Activated CD8-positive, alpha-beta memory T cell treated with anti-CD3 and anti-CD28 coated beads, Interleukin-2, amount 50 U/mL, for 24 hours (primary cell): ENCODE results near the gene RNGTT.
"Not testable (repeated sequence)": the region's sequence is repeated elsewhere in the genome, so short reads cannot be mapped to it uniquely, and the experiment has no call there.

Experiments used
- DNase-seq: peaks from one replicate; pipeline ENCODE4 v3.0.0-alpha.2; 2020; ENCODE audit errors: extremely low read depth

RNGTT gene

DNA sequence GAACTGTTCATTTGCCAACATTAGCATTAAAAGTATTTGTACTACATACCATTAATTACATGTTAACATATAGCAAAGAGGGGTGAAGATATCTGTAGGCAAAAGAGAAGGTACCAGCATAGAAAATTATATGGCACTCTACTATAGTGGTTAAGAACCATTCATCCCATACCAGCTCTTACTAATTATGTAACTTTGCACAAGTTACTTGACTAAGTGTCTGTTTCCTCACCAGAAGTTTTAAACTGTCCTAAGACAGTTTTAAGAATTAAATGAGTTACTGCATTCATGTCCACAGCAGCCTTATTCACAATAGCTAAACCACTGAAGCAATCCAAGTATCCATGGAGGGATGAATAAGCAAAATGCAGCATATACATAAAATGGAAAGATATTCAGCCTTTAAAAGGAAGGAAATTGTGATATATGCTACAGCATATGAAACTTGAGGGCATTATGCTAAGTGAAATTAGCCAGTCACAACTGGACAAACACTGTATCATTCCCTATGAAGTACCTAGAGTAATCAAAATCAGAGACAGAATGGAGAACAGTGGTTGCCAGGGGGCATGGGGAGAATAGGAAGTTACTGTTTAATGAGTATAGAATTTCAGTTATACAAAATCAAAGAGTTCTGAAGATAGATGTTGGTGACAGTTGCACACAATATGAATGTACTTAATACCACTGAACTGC lies 98.9 kb downstream of the RNGTT start:
- no peak for DNase-seq

DNA sequence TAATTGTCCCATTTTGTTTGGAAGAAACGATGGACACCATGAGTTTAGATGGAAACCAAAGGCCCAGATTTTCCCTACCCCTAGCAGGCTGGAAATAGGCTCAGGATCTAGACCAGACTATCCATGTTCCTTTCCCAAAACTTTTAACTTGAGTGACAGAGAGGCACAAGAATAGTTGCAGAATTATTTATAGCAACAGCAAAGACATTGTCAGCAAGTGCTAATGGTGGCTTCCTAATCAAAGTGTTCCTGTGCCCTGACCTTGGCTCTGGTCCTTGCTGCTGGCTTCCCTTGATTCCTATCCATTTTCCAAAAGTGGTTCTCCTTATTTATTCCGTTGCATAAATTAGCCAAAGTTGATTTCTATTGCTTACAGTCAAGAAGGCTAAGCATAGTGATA lies 103.1 kb downstream of the RNGTT start:
- DNase-seq = no peak

DNA sequence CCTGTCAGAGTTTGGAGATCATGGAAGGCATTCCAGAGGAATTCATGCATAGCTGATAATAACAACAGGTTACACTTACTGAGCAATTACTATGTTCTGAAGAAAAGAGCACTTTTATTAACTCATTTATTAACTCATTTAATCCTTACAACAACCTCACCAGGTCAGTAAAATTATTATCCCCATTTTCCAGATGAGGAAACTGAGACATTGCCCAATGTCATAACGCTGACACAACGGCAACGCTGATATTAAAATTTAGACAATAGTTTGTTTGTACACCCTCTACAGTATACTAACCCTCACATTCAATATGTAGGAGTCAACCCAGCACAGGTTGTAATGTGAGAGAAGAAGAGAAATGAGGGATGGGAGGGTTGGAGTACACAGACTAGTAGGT lies 105.0 kb downstream of the RNGTT start:
- no peak for DNase-seq

DNA sequence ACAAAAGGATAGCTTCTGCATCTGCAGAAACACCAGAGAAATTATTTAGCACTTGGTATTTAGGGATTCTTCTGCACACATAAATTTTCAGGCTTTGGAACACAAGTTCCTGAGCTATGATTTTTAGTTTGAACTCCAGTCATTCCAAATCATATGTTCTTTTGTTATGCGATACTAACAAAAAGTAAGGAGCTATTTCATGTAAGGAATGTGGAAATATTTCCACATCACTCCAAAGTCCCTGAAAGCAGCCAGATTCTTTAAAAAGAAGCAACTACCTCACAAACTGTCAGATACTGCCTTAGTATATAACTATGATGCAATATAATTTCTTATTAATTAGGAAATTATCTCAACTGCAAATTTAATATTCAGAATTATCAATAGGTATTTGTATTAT lies 106.9 kb downstream of the RNGTT start:
- DNase-seq = no peak

DNA sequence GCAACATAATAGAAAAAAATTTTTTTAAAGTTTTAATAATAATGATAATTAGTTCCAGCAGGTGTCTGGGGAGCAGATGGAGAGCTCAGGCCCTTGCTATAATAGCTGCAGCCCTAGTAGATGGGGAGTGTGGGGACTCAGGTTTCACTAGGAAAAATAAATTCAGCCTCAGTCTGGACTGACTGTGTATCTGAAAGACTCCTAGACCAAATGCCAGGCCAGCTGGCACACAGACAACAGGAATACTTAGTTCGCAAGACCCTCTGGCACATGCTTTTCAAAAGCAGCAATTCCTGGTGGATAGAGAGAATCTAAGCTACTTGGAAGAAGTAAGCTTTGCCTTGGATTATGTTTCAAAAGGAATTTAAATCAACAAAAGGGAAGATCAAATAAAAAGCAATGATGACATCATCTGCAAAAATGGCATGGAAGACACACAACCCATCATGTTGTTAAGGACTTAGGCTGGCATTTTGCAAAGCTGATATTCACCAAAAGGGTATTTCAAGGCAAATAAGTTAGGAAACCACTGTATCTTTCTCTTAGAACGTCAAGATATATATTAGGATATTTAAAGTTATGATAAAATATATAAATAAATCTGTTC lies 107.8 kb downstream of the RNGTT start:
- no peak for DNase-seq

DNA sequence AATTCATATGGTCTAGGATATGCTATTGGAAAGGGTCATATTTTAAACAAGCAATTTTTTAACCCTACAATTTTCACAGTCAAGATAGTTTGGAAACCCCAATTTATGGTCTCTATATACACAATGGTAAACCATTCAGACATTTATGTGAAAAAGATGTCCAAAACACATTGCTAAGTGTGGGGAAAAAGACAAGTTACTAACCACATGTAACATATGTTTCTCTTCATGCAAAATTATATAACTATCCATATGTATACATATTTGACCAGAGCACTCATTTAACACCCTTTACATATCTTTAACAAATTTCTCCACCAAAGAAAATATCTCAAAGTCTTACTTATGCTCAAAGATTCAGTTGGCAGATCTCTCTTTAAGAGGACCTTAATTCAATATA lies 110.6 kb downstream of the RNGTT start:
- DNase-seq = no peak

DNA sequence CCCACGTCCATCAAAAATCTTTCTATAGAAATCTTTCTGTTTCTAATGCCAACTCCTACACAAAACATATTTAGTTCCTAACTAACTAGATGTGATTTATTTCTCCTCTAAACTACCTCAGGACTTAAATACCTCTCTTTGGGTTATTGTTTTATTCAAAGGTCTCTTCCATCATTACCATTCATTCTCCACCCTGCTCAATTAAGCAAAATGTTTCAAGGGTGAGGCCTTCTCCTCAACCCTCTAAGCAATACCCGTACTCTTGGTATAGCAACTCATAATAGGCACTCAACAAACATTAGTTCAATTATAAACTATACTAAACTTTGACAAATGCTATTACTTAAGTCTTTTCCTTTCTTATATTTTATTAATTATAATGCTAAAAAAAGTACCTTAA lies 111.4 kb downstream of the RNGTT start:
- DNase-seq = no peak

DNA sequence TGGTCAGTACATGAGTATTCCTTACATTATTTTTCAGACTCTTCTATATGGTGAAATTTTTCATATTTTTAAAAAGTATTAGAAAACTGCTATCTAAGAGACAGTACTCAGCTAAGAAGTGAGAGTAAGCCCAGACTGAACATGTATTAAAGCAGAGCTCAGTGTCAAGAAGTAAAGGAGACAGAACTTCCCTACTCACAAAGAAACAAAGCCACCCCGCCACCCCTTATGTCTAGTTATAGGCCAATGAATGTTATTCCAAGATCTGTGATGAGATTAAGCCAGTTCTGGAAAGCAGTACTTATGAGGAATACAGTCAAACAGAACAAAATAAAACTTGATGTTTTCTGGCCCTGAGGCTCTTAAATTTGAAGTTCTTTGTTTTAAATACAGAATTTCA lies 114.5 kb downstream of the RNGTT start:
- DNase-seq = no peak

DNA sequence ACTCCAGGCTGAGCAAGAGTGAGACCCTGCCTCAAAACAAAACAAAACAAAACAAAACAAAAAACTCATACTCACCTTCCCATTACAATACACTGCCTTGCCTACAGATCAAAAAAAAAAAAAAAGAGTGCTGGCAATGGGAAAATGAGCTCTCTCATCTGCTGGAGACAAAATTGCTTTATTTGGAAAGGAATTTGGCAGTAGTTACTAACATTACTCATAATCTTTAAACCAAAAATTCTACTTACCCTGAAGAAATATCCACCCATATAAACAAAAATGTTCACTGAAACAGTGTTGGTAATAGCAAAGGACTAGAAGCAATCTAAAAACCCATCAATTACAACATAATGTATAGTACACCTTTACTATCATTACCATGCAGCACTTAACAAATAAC lies 120.4 kb downstream of the RNGTT start:
- DNase-seq = no peak

DNA sequence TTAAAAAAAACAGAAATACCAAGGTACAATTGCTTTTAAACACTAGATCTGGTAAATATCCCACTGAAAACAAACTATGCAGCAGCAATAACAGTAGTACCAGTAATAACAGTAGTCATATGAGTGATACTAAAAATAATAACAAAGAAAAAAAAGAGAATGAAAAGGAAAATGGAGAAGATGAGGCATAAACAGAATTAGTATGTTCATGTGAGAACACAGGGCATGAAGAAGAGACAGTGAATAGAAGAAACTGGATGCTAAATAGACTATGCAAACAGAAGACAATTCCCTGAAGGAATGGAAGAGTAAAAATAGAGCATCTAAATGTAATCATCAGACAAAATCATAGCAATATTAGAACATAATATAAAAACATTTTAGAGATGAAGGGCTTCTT lies 121.1 kb downstream of the RNGTT start:
- DNase-seq = no peak

DNA sequence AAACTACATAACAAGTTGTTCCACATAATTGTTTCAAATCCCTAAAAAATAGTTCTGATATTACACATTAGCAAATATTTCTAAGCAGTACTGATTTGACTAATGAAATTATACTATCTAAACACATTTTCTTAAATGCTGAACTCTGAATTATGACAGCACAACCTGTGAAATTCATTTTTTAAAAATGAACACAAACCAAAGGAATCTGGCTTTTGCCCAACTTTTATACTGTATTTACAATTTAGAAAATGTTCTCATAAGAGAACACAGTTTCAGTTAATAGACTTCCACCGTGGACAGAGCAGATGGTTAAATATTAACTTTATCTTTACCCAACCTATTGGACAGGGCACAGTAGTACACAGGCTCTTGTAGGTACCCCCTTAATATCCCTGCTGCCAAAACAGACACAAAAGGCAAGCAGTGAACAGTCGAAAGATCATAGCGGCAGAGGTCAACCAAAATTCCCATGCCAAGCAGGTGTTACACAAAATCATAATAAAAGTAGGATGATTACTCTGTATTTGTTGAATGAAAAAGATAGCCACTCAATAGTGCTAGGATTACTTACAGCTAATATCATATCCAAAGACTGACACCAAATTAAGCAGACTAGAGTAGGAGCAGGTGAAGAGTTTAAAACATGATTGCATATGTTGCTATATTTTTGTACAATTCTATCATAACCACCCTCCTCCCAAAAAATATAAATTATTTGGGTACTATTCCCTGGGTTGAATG lies 122.5 kb downstream of the RNGTT start:
- DNase-seq = no peak

DNA sequence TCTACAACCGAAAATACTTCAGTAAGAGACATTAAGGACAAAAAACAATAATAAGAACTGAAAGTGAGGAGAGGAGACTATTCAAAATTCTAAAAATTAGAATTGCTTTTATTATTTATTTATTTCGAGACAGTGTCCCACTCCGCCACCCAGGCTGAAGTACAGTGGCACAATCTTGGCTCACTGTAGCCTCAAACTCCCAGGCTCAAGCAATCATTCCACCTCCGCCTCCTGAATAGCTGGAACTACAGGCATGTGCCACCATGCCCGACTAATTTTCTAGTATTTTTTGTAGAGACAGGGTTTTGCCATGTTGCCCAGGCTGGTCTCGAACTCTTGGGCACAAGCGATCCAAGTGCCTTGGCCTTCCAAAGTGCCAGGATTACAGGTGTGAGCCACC lies 123.1 kb downstream of the RNGTT start:
- no peak for DNase-seq

DNA sequence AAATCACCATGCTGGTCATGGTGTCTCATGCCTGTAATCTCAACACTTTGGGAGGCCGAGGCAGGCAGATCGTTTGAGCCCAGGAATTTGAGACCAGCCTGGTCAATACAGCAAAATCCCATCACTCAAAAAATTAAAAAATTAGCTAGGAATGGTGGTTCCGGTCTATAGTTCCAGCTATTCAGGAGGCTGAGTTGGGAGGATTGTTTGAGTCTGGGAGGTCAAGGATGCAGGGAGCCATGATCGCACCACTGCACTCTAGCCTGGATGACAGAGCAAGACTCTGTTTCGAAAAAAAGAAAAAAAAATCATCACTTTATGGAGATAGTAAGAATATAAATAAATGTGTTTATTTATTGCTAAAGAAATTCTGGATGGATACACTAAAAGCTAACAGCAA lies 124.1 kb downstream of the RNGTT start:
- DNase-seq = no peak

DNA sequence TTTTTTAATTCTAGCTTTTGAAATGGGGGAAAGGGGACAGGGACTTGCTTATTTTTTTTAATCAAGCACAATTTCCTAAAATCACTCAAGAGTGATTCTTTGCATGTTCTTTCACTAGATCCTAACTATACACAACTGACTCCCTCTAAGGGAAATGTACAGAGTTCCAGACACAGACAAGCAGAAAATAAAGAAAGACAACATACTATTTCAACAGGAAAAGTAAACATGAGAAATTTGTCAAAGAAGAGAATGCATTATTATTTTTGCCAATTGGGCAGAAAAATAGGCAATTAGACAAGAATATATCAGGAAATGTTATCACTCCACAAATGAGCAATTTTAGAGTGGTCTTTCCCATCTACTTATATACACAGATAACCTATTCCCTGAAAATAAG lies 128.2 kb downstream of the RNGTT start:
- DNase-seq = no peak

DNA sequence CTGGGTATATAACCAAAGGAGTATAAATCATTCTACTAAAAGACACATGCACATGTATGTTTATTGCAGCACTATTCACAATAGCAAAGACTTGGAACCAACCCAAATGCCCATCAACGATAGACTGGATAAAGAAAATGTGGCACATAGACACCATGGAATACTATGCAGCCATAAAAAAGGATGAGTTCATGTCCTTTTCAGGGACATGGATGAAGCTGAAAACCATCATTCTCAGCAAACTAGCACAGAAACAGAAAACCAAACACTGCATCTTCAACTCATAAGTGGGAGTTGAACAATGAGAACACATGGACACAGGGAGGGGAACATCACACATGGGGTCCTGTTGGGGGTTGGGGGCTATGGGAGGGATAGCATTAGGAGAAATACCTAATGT lies 130.3 kb downstream of the RNGTT start:
- DNase-seq = not testable (repeated sequence)

DNA sequence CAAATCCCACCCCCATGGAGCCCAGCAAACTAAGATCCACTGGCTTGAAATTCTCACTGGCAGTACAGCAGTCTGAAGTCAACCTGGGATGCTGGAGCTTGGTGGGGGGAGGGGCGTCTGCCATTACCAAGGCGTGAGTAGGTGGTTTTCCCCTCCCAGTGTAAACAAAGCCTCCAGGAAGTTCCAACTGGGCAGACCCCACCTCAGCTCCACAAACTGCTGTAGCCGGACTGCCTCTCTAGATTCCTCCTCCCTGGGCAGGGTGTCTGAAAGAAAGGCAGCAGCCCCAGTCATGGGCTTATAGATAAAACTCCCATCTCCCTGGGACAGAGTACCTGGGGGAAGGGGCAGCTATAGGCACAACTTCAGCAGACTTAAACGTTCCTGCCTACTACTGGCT lies 135.8 kb downstream of the RNGTT start:
- DNase-seq = not testable (repeated sequence)

DNA sequence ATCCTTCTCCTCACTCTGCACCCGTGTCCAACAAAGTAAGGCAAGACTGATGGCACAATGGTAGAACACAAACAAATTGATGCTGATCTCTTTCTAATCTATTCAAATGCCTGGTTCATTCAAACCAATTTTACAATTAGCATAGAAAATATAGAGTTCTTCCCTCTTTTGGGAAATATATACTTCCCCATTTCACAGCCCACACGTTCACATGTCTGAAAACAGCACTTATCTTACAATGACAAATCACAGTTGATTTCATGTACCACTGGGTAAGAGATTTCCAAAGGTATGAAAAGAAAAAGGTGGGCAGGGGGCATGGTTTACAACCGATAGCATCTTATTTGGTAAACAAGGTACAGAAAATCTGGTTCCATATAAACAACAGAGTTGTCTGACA lies 137.6 kb downstream of the RNGTT start:
- DNase-seq = no peak

DNA sequence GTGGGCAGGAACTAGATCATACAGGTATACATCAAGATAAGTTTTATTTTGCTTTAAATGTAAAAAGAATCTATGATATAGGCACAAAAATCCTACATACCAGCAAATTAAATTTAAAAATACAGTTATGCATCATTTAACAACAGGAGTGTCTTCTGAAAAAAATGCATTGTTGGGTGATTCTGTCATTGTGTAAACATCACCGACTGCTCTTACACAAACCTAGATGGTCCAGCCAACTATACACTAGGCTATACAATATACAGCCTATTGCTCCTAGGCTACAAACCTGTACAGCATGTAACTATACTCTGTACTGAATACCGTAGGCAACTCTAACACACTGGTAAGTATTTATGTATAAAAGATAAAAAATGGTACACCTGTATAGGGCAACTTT lies 139.4 kb downstream of the RNGTT start:
- no peak for DNase-seq

DNA sequence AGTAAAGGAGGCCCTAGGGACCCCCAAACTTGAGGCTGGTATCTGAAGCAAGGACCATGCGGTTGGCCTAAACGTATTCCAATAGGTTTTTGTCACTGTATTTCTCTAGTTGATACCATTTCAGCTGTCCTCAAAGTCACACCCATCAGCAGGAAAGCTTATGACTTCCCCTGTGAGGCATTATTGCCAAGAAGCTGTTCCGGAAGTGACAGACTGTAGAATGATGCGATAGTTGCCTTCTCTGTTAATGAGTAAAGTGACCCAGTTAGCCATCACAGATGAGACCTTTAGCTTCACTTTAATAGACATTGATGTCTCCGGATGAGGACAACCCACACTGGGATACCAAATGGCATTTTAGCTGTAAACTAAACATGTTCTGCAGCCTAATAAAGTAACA lies 147.9 kb downstream of the RNGTT start:
- no peak for DNase-seq

DNA sequence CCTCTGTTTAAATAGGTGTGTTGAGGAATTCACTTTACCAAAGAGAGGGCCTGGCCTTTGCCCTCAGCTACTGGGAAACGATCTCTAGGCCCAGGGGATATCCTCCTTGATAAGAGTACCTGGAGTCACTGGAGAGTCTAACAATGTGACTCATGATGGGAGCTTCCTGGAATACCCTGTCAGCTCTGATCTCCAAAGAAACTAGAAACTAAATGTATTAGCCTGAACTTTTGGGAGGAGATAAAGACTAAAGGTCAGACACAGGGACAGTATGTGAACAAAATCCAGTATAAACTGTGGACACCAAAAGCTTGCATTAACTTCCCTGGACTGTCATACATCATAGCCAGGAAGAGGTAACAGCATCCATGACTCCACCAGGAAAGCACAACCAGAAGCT lies 148.5 kb downstream of the RNGTT start:
- DNase-seq = no peak

DNA sequence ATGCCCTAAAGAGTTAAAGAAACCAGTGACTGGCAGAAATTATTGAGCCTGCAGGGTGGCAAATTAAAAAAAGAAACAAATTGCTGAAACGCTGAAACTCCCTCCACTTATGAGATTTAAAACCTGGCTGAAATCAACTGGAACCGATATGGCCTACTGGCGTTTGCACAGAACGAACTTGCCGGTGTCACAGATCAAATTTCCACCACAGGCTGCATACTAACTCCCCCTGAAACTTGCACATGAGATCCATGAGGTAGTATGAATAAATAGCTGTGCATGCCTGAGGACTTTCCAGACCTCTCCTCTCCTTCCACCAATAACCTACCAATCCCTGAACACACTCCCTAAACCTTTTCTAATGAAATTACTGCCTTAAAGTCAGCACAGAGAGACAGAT lies 150.4 kb downstream of the RNGTT start:
- no peak for DNase-seq

DNA sequence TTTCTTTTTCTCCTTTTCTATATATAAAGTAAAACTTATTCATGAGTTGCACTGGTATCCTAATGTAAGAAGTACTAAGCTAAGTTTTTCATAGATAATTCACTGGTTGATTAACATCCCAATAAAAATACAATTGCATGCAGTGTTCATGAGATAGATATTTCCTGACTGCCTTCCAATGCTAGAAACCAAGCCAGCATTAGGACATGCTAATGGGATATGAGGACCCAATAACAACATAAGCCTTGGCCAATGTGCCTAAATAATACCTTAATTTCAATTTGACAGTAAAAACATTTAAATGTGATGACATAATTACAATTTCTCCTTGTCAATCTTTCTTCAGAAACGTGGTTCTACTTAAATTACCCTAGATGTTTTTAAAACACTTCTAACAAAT lies 152.7 kb downstream of the RNGTT start:
- no peak for DNase-seq

DNA sequence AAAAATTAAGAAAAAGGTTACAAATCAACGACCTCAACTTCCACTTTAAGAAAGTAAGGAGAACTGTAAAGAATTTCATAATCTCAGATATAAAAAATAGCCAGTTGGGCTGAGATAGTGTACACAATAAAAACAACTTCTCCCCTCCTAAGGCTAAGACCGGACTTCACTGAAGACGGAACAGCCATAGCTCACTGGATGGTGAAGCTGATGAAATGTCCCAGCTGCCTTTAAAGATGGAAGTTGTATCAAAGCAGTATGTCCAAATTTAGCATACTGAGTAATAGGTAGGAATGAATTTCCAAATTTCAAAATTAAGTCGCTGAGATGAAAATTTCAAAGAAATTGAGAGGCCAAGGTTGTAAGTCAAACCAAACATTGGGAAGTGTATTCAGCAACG lies 153.3 kb downstream of the RNGTT start:
- no peak for DNase-seq
